SK-N-SH (cell line): Measurements from ENCODE around the gene GRIK3.

Source experiments
- CTCF ChIP-seq: fragments of 200-600 bp; sonication (generic); IDR thresholded peaks from 2 replicates; pipeline ENCODE4 v1.6.1; 2017; ENCODE audit warnings: antibody characterized with exemption, mild to moderate bottlenecking, moderate library complexity
- EZH2phosphoT487 ChIP-seq: fragments of 200-600 bp; sonication (generic); IDR thresholded peaks from 2 replicates; pipeline ENCODE4 v1.6.1; 2017; ENCODE audit warnings: low read depth, mixed run types, mild to moderate bottlenecking, antibody characterized with exemption, moderate library complexity, borderline replicate concordance
- GABPA ChIP-seq: IDR thresholded peaks from 2 replicates; pipeline ENCODE4 v1.4.0; 2012; ENCODE audit warnings: low read depth, mild to moderate bottlenecking
- JUND ChIP-seq: IDR thresholded peaks from 2 replicates; pipeline ENCODE4 v1.4.0; 2012
- NRF1 ChIP-seq: IDR thresholded peaks from 2 replicates; pipeline ENCODE4 v1.6.1; 2012; ENCODE audit warnings: low read depth, mild to moderate bottlenecking, low read length
- POLR2AphosphoS5 ChIP-seq: IDR thresholded peaks from 2 replicates; pipeline ENCODE4 v1.6.1; 2012; ENCODE audit warnings: low read depth, low read length
- RAD21 ChIP-seq: IDR thresholded peaks from 2 replicates; pipeline ENCODE4 v1.6.1; 2012; ENCODE audit warnings: mild to moderate bottlenecking, low read length
- YY1 ChIP-seq: IDR thresholded peaks from 2 replicates; pipeline ENCODE4 v1.4.0; 2012; ENCODE audit warnings: low read depth, mild to moderate bottlenecking
- TF ChIP-seq, protein P1 (sequence below): IDR thresholded peaks from 2 replicates; pipeline ENCODE4 v1.6.1; 2012; ENCODE audit warnings: mild to moderate bottlenecking, low read depth, low read length, moderate library complexity

GRCh38 chr1:36816348-36816747 lies 218.0 kb downstream of the GRIK3 start:
- TF ChIP-seq GABPA (no peak), CTCF (no peak), POLR2AphosphoS5 (no peak), RAD21 (no peak), NRF1 (no peak), EZH2phosphoT487 (no peak), JUND (no peak), YY1 (no peak)
- TF ChIP-seq, protein P1, sequence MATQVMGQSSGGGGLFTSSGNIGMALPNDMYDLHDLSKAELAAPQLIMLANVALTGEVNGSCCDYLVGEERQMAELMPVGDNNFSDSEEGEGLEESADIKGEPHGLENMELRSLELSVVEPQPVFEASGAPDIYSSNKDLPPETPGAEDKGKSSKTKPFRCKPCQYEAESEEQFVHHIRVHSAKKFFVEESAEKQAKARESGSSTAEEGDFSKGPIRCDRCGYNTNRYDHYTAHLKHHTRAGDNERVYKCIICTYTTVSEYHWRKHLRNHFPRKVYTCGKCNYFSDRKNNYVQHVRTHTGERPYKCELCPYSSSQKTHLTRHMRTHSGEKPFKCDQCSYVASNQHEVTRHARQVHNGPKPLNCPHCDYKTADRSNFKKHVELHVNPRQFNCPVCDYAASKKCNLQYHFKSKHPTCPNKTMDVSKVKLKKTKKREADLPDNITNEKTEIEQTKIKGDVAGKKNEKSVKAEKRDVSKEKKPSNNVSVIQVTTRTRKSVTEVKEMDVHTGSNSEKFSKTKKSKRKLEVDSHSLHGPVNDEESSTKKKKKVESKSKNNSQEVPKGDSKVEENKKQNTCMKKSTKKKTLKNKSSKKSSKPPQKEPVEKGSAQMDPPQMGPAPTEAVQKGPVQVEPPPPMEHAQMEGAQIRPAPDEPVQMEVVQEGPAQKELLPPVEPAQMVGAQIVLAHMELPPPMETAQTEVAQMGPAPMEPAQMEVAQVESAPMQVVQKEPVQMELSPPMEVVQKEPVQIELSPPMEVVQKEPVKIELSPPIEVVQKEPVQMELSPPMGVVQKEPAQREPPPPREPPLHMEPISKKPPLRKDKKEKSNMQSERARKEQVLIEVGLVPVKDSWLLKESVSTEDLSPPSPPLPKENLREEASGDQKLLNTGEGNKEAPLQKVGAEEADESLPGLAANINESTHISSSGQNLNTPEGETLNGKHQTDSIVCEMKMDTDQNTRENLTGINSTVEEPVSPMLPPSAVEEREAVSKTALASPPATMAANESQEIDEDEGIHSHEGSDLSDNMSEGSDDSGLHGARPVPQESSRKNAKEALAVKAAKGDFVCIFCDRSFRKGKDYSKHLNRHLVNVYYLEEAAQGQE = no peak
